GM19397 (cell line): Measurements from ENCODE around the gene PATJ.
"Not testable (repeated sequence)": the region's sequence is repeated elsewhere in the genome, so short reads cannot be mapped to it uniquely, and the experiment has no call there.

ENCODE experiments used
- ATAC-seq: cut with Tn5 transposase; IDR thresholded peaks from one replicate; pipeline ENCODE4 v1.9.1; 2021; ENCODE audit warnings: mild to moderate bottlenecking, moderate library complexity; ENCODE audit not compliant: unreplicated experiment

The PATJ gene

GRCh38 chr1:61816191-61816590, 73.9 kb downstream of the PATJ start:
- no peak for ATAC-seq

- ATAC-seq: no peak
These were observed 76.7 kb downstream of the PATJ start for GRCh38 chr1:61818992-61819391.

- no peak for ATAC-seq
These were observed 77.1 kb downstream of the PATJ start for GRCh38 chr1:61819421-61819820.

GRCh38 chr1:61825393-61825792, 83.1 kb downstream of the PATJ start:
- no peak for ATAC-seq

GRCh38 chr1:61828805-61829204, 86.5 kb downstream of the PATJ start:
- no peak for ATAC-seq

GRCh38 chr1:61836649-61837048, 94.4 kb downstream of the PATJ start:
- no peak for ATAC-seq

- not testable (repeated sequence) for ATAC-seq
These were observed 95.3 kb downstream of the PATJ start for GRCh38 chr1:61837607-61838006.

- ATAC-seq: no peak
These were observed 97.4 kb downstream of the PATJ start for GRCh38 chr1:61839679-61840078.

- ATAC-seq: no peak
These were observed 99.8 kb downstream of the PATJ start for GRCh38 chr1:61842036-61842435.

GRCh38 chr1:61842863-61843514, 100.7 kb downstream of the PATJ start:
- no peak for ATAC-seq

- ATAC-seq: no peak
These were observed 101.7 kb downstream of the PATJ start for GRCh38 chr1:61844006-61844405.

GRCh38 chr1:61844664-61845063, 102.4 kb downstream of the PATJ start:
- not testable (repeated sequence) for ATAC-seq

GRCh38 chr1:61851235-61851634, 109.0 kb downstream of the PATJ start:
- no peak for ATAC-seq

GRCh38 chr1:61851849-61852669, 109.8 kb downstream of the PATJ start:
- no peak for ATAC-seq

- no peak for ATAC-seq
These were observed 110.4 kb downstream of the PATJ start for GRCh38 chr1:61852670-61853015.

- no peak for ATAC-seq
These were observed 111.3 kb downstream of the PATJ start for GRCh38 chr1:61853583-61853982.

- no peak for ATAC-seq
These were observed 122.2 kb downstream of the PATJ start for GRCh38 chr1:61864489-61864888.

GRCh38 chr1:61865646-61866220, 123.5 kb downstream of the PATJ start:
- no peak for ATAC-seq

- no peak for ATAC-seq
These were observed 127.4 kb downstream of the PATJ start for GRCh38 chr1:61869691-61870109.

GRCh38 chr1:61872206-61872605, 129.9 kb downstream of the PATJ start:
- ATAC-seq: no peak

- no peak for ATAC-seq
These were observed 131.3 kb downstream of the PATJ start for GRCh38 chr1:61873581-61873980.

GRCh38 chr1:61873994-61874393, 131.7 kb downstream of the PATJ start:
- no peak for ATAC-seq
